Hepatocyte (in vitro differentiated cells): ENCODE data around the gene ADGRA1. TPM values are rescaled to one million over a fixed set of nuclear protein-coding genes. Genes with fewer than 3 reads are reported as not detected.

ENCODE experiments used
- DNase-seq: peaks from one replicate; pipeline ENCODE4 v3.0.0-alpha.2; 2016; ENCODE audit warnings: low spot score
- H2AFZ ChIP-seq: fragments of 200-600 bp; sonication (generic); 2 replicates; pipeline ENCODE4 v1.6.0; 2016; ENCODE audit warnings: antibody characterized with exemption, mild to moderate bottlenecking
- H3K27ac ChIP-seq: fragments of 200-600 bp; sonication (generic); 2 replicates; pipeline ENCODE4 v1.5.1; 2016; ENCODE audit warnings: mild to moderate bottlenecking
- H3K27me3 ChIP-seq: fragments of 200-600 bp; sonication (generic); 2 replicates; pipeline ENCODE4 v1.6.1; 2016
- H3K36me3 ChIP-seq: fragments of 200-600 bp; sonication (generic); replicated peaks from 2 replicates; pipeline ENCODE4 v1.5.1; 2016; ENCODE audit warnings: low read depth; ENCODE audit not compliant: insufficient read depth
- H3K4me1 ChIP-seq: fragments of 200-600 bp; sonication (generic); 2 replicates; pipeline ENCODE4 v1.5.1; 2016; ENCODE audit warnings: mild to moderate bottlenecking, moderate library complexity; ENCODE audit not compliant: insufficient read depth
- H3K4me2 ChIP-seq: fragments of 200-600 bp; sonication (generic); 2 replicates; pipeline ENCODE4 v1.6.0; 2016
- H3K4me3 ChIP-seq: fragments of 200-600 bp; sonication (generic); 2 replicates; pipeline ENCODE4 v1.5.1; 2016; ENCODE audit warnings: mild to moderate bottlenecking
- H3K79me2 ChIP-seq: fragments of 200-600 bp; sonication (generic); 2 replicates; pipeline ENCODE4 v1.6.0; 2017; ENCODE audit warnings: mild to moderate bottlenecking
- H3K9me2 ChIP-seq: fragments of 200-600 bp; sonication (generic); replicated peaks from 2 replicates; pipeline ENCODE4 v1.6.0; 2017; ENCODE audit warnings: mild to moderate bottlenecking; ENCODE audit not compliant: insufficient read depth
- H3K9me3 ChIP-seq: fragments of 200-600 bp; sonication (generic); 2 replicates; pipeline ENCODE4 v1.5.1; 2016; ENCODE audit warnings: low read depth, mild to moderate bottlenecking
- H4K20me1 ChIP-seq: fragments of 200-600 bp; sonication (generic); 2 replicates; pipeline ENCODE4 v1.6.0; 2016; ENCODE audit warnings: mild to moderate bottlenecking; ENCODE audit not compliant: insufficient read depth, poor library complexity, severe bottlenecking
- EZH2 ChIP-seq: fragments of 200-600 bp; sonication (generic); IDR thresholded peaks from 2 replicates; pipeline ENCODE4 v1.6.1; 2016; ENCODE audit warnings: antibody characterized with exemption, mild to moderate bottlenecking, borderline replicate concordance
- EZH2phosphoT487 ChIP-seq: fragments of 200-600 bp; sonication (generic); IDR thresholded peaks from one replicate; pipeline ENCODE4 v1.6.1; 2018; ENCODE audit warnings: antibody characterized with exemption, mild to moderate bottlenecking, low read depth, moderate library complexity; ENCODE audit not compliant: unreplicated experiment, severe bottlenecking
- WGBS: methylation state at CpG from one replicate; pipeline ENCODE4 v1.1.6; 2016; ENCODE audit warnings: low lambda C conversion rate; ENCODE audit errors: missing lambda C conversion rate; 5-methylcytosine and 5-hydroxymethylcytosine counted together
- polyA plus RNA-seq: library from polyadenylated mRNA; unstranded; fragments of >200 nt; fragmentation: Nextera tagmentation; extraction: Ambion mirVana; gene quantifications from 2 replicates; pipeline ENCODE4 v1.2.1, GENCODE V29; 2016
- total RNA-seq: library from RNA; depleted of rRNA; stranded (reverse); fragments of >200 nt; gene quantifications from 2 replicates; pipeline ENCODE4 v1.2.3, GENCODE V29; 2014
- TF ChIP-seq, protein P1 (sequence below): fragments of 200-600 bp; sonication (generic); IDR thresholded peaks from 2 replicates; pipeline ENCODE4 v1.5.1; 2016; ENCODE audit warnings: antibody characterized with exemption, mild to moderate bottlenecking; ENCODE audit not compliant: poor library complexity

The ADGRA1 gene
- total and polyA plus RNA-seq, 2 experiments from 2014 or later, result 0.47 TPM; not detected in 1

DNA sequence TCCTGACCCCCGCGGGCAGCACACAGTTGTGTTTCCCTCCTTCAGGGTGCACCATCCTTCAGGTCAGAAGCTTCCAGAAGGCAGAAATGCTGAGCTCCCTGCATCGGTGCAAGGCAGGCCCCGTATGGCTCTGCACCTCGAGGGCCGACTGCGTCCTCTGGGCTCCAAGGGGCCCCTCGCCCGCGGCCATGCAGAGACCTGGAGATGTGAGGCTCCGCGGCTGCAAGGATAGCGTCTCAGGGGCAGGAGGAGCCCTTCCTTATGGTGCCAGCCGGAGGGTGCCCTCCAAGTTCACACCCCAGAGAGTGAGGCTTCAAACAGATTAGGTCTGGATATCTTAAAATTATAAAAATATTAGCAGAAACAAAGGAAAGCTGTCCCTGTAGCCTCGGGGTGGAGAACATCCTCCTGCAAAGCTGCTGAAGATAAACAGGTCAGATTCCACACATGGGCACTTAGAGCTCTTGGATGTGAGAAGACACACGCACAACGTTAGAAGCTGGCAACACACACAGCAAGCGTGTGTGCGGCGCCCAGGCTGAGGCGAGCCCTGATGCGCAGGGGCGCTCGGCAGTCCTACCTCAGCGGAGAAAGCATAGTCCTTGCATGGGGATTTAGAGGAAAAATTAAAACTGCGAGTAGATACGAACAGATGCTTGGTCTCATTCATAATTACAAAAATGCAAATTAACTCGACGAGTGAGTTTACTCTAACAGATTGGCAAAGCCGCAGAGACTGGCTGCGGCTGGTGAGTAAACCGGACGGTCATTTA, 92.7 kb downstream of the ADGRA1 start:
- H2AFZ ChIP-seq, result no peak overlapping the region
- no peaks in the 10 kb centered on the region for H3K9me3 ChIP-seq
- H3K4me2 ChIP-seq, result no peak overlapping the region
- no peak overlapping the region for H3K27ac ChIP-seq
- H4K20me1 ChIP-seq, result no peaks in the 10 kb centered on the region
- H3K4me3 ChIP-seq, result no peak overlapping the region
- no peaks in the 10 kb centered on the region for H3K79me2 ChIP-seq
- TF ChIP-seq EZH2phosphoT487 (no peak), EZH2 (no peak)
- TF ChIP-seq, protein P1, sequence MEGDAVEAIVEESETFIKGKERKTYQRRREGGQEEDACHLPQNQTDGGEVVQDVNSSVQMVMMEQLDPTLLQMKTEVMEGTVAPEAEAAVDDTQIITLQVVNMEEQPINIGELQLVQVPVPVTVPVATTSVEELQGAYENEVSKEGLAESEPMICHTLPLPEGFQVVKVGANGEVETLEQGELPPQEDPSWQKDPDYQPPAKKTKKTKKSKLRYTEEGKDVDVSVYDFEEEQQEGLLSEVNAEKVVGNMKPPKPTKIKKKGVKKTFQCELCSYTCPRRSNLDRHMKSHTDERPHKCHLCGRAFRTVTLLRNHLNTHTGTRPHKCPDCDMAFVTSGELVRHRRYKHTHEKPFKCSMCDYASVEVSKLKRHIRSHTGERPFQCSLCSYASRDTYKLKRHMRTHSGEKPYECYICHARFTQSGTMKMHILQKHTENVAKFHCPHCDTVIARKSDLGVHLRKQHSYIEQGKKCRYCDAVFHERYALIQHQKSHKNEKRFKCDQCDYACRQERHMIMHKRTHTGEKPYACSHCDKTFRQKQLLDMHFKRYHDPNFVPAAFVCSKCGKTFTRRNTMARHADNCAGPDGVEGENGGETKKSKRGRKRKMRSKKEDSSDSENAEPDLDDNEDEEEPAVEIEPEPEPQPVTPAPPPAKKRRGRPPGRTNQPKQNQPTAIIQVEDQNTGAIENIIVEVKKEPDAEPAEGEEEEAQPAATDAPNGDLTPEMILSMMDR, result no peak
- H3K36me3 ChIP-seq, result no peaks in the 10 kb centered on the region
- no peaks in the 10 kb centered on the region for H3K4me1 ChIP-seq
- WGBS, result 93% methylated on average over 33 of the region's 33 CpGs
- no peaks in the 10 kb centered on the region for H3K9me2 ChIP-seq
- no peaks in the 10 kb centered on the region for H3K27me3 ChIP-seq
- DNase-seq, result no peak

DNA sequence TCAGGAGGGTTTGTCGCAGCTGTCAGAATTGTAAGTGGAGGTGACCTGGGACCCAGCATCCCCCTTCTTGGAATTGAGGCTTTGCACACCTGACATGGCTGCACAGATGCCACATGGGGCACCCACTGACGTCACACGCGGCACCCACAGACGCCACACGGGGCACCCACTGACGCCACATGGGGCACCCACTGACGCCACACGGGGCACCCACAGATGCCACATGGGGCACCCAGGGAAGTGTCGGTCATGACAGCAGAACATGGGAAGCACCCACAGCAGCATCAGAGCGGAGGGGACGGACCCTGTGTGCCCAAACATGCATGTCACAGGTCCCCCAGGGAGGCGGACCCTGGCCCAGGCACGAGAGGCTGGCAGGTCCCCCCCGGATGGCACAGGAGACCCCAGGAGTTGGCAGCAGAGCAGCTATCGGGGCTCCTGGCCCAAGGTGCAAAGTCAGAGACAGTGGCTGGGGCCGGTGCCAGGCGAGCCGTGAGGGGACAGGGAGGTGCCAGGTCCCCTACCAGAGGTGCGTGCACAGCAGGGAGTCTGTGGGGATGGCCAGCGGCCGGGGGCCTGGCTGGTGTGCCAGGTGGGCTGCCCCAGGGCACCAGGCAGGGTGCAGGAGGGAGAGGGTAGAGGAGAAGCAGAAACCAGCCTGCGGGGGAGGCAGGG, 93.4 kb downstream of the ADGRA1 start:
- Histone ChIP-seq H3K9me2 (no peaks in the 10 kb centered on the region), H3K36me3 (no peaks in the 10 kb centered on the region), H4K20me1 (no peaks in the 10 kb centered on the region), H3K4me1 (no peaks in the 10 kb centered on the region), H2AFZ (no peak overlapping the region), H3K79me2 (no peaks in the 10 kb centered on the region), H3K27me3 (no peaks in the 10 kb centered on the region), H3K4me3 (no peak overlapping the region), H3K27ac (no peak overlapping the region), H3K9me3 (no peaks in the 10 kb centered on the region), H3K4me2 (no peak overlapping the region)
- TF ChIP-seq, protein P1, result no peak
- TF ChIP-seq EZH2phosphoT487 (no peak), EZH2 (no peak)
- 94% methylated on average over 23 of the region's 23 CpGs for WGBS
- no peak for DNase-seq

Other genes starting within 250 kb of the ADGRA1 start
- 1.6 and 2.4 TPM in 2 replicates for gene CFAP46, start 145.4 kb upstream of the ADGRA1 start, total RNA-seq
- gene CFAP46, start 145.4 kb upstream of the ADGRA1 start, polyA plus RNA-seq, result 1.5 and 2.2 TPM in 2 replicates
- 3.8 and 13.4 TPM in 2 replicates for gene KNDC1, start 72.3 kb downstream of the ADGRA1 start, total RNA-seq
- 4.0 and 4.3 TPM in 2 replicates for gene KNDC1, start 72.3 kb downstream of the ADGRA1 start, polyA plus RNA-seq
- gene UTF1, start 142.3 kb downstream of the ADGRA1 start, total RNA-seq, result not detected in 2 replicates
- not detected in 2 replicates for gene UTF1, start 142.3 kb downstream of the ADGRA1 start, polyA plus RNA-seq
- not detected in 2 replicates for gene VENTX, start 149.9 kb downstream of the ADGRA1 start, total RNA-seq
- gene VENTX, start 149.9 kb downstream of the ADGRA1 start, polyA plus RNA-seq, result not detected in 2 replicates
- gene ADAM8, start 188.9 kb downstream of the ADGRA1 start, total RNA-seq, result 1.9 and 5.1 TPM in 2 replicates
- gene ADAM8, start 188.9 kb downstream of the ADGRA1 start, polyA plus RNA-seq, result 3.0 and 5.4 TPM in 2 replicates
- 39.9 and 44.8 TPM in 2 replicates for gene TUBGCP2, start 220.9 kb downstream of the ADGRA1 start, total RNA-seq
- gene TUBGCP2, start 220.9 kb downstream of the ADGRA1 start, polyA plus RNA-seq, result 51.5 and 54.7 TPM in 2 replicates
- gene ZNF511, start 221.0 kb downstream of the ADGRA1 start, total RNA-seq, result 26.1 and 36.9 TPM in 2 replicates
- 48.5 and 56.9 TPM in 2 replicates for gene ZNF511, start 221.0 kb downstream of the ADGRA1 start, polyA plus RNA-seq
- 2.3 TPM in 1 of 2 replicates, not detected in the other for gene CALY, start 249.0 kb downstream of the ADGRA1 start, total RNA-seq
- gene CALY, start 249.0 kb downstream of the ADGRA1 start, polyA plus RNA-seq, result 3.1 and 3.7 TPM in 2 replicates